Stimulated activated CD8-positive, alpha-beta memory T cell treated with anti-CD3 and anti-CD28 coated beads, Interleukin-15, amount 100 ng/mL, for 1 hour (primary cell): ENCODE data around the gene FREM3.
"Not testable (repeated sequence)": the region's sequence is repeated elsewhere in the genome, so short reads cannot be mapped to it uniquely, and the experiment has no call there.

Experiments used
- DNase-seq: peaks from one replicate; pipeline ENCODE4 v3.0.0-alpha.2; 2020; ENCODE audit warnings: low read depth

FREM3 gene

GRCh38 chr4:143700416-143701352 is at the start of gene FREM3:
Gene FREM3 (minus strand): TSS chr4:143700675. CDS start chr4:143700675, 0 bp downstream.
- no peak for DNase-seq

GRCh38 chr4:143745874-143746273 is 45.4 kb upstream of the FREM3 start:
- DNase-seq = no peak

- DNase-seq = no peak
Measured at GRCh38 chr4:143743591-143743990, 43.1 kb upstream of the FREM3 start.

- DNase-seq = no peak
Measured at GRCh38 chr4:143742834-143743233, 42.4 kb upstream of the FREM3 start.

GRCh38 chr4:143736861-143737260 is 36.4 kb upstream of the FREM3 start:
- no peak for DNase-seq

- DNase-seq = not testable (repeated sequence)
Measured at GRCh38 chr4:143736061-143736460, 35.6 kb upstream of the FREM3 start.

- no peak for DNase-seq
Measured at GRCh38 chr4:143728166-143728565, 27.7 kb upstream of the FREM3 start.

- no peak for DNase-seq
Measured at GRCh38 chr4:143726714-143727113, 26.2 kb upstream of the FREM3 start.

GRCh38 chr4:143721317-143721716 is 20.8 kb upstream of the FREM3 start:
- no peak for DNase-seq

GRCh38 chr4:143718748-143719147 is 18.3 kb upstream of the FREM3 start:
- DNase-seq = not testable (repeated sequence)

- no peak for DNase-seq
Measured at GRCh38 chr4:143713955-143714625, 13.6 kb upstream of the FREM3 start.

GRCh38 chr4:143713553-143713952 is 13.1 kb upstream of the FREM3 start:
- no peak for DNase-seq

- DNase-seq = no peak
Measured at GRCh38 chr4:143712155-143712550, 11.7 kb upstream of the FREM3 start.

- no peak for DNase-seq
Measured at GRCh38 chr4:143711543-143712154, 11.2 kb upstream of the FREM3 start.

- DNase-seq = no peak
Measured at GRCh38 chr4:143701365-143701764, 890 bp upstream of the FREM3 start.

GRCh38 chr4:143700046-143700415 is 444 bp downstream of the FREM3 start:
- DNase-seq = no peak

- DNase-seq = no peak
Measured at GRCh38 chr4:143699331-143700045, 987 bp downstream of the FREM3 start.

GRCh38 chr4:143693856-143694255 is 6.6 kb downstream of the FREM3 start:
- DNase-seq = no peak

GRCh38 chr4:143692241-143692640 is 8.2 kb downstream of the FREM3 start:
- DNase-seq = no peak

GRCh38 chr4:143679434-143679833 is 21.0 kb downstream of the FREM3 start:
- no peak for DNase-seq

- not testable (repeated sequence) for DNase-seq
Measured at GRCh38 chr4:143673629-143674028, 26.8 kb downstream of the FREM3 start.

GRCh38 chr4:143668930-143669552 is 31.4 kb downstream of the FREM3 start:
- DNase-seq = no peak
